ENCODE results near the gene CLCNKA.
"Not testable (repeated sequence)": the region's sequence is repeated elsewhere in the genome, so short reads cannot be mapped to it uniquely, and the experiment has no call there.

GRCh38 chr1:16042654-16043053, 20.8 kb downstream of the CLCNKA start:
- not testable (repeated sequence) for TF ChIP-seq CTCF, POLR2A (IDR thresholded peaks at IDR 0.05)

Measured in lower leg skin (tissue), 3 donors.